HuH-7.5 (cell line): ENCODE results near the gene COMMD2.

Source experiments
- DNase-seq: peaks from one replicate; pipeline ENCODE4 v3.0.0; 2011; ENCODE audit warnings: low spot score

Gene COMMD2

DNA sequence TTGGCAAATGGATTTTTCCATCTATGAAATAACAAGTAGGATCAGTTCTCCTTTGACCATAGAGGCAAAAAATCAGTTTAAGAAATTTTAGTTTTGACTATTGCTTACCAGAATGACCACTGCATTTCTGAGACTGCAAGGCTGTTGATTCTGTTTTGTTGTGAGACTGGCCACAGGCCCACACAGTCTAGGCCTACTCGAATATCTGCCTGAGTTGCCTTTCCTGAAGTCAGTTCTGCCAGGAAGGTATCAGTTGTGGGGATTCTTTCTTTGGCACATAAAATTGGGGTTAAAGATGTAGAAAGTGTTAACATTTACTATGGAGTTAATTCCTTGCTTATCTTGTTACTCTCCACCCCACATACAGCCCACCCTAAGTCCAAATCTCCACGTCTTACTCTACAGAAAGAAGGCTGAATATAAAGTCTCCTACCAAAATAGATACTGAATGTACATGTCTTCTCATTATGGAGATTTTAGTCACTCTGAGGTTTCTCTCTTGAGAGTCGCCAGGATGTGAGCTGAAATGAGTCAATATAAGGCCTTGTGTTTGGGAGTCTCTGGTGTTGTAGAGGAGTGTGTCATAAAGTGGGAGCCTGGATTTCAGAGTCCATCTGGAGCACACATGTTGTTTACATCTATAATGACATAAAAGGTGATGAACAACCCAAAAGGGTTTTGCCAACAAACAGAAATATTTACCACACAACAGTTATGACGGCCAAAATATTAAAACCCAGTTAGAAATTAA, 49.4 kb downstream of the COMMD2 start:
- DNase-seq: no peak

DNA sequence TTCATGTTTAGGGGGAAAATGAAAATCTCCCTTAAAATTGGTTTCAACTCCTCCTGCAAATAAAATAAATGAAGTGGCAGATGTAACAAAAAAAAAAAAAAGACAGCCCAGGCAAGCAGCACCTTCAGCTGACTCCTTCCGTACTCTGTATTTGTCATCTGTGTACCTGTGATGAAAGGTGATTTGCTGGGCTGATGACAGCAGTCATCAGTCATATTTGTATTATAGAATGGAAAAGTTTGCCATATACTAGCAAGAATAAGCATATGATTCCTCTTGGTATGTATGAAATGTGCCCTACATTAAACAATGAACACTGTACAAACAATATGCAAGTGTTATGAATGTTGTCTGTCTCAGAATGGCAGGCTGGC, 50.3 kb downstream of the COMMD2 start:
- no peak for DNase-seq

DNA sequence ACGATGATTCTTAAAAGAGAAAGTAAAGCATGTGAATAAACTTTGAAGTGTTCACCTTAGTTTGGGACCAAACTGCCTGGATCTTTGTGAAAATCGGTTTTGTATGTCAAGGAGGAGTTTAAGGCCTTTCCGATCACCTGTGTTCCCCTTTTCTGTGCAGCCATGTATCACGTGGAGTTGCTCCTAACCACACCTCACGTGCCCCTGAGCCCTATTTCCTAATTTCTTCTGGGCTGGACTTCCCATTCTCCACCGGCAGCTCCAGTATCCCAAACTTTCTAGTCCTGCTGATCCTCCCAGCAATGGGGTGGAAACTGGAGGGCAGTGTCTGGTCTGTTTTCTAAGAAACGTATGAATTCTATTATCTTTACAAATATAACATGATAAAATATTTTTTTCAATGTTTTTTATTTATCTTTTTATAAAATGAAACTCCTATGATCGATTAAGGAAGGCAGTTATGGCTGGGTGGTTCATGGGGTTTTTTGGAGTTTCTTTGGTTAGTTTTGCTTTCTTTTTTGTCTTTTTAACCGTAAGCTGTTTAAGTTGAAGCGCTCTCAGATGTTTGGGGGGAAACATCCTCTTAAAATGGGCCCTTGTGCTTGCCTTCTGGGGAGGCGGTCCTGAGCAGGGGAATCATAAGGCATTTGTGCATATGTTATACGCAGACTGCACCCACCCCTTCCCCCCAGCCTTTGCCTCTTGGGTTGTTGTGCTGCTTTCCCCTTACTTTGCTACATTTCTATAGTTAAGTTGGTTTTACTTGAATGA, 50.9 kb downstream of the COMMD2 start:
- no peak for DNase-seq
